ENCODE results near the gene ABCG4. TPM values are rescaled to one million over a fixed set of nuclear protein-coding genes. Genes with fewer than 3 reads are reported as not detected.
"Not testable (repeated sequence)": the region's sequence is repeated elsewhere in the genome, so short reads cannot be mapped to it uniquely, and the experiment has no call there.

Gene ABCG4
- polyA plus RNA-seq, 1 donor from 2014 or later, result 1.5 TPM

- no peaks in the 10 kb centered on the region for H3K9me3 ChIP-seq (ENCODE audit: low read length)
- H3K36me3 ChIP-seq (ENCODE audit: insufficient read depth, low read length), result no peaks in the 10 kb centered on the region
- no peaks in the 10 kb centered on the region for H3F3A ChIP-seq (ENCODE audit: insufficient read depth, low read length, poor library complexity, severe bottlenecking)
- H3K79me2 ChIP-seq (replicated peaks; ENCODE audit: insufficient read depth, low read length), result no peaks in the 10 kb centered on the region
- no peak overlapping the region for H3K9ac ChIP-seq (ENCODE audit: low read length)
- no peak overlapping the region for H3K4me2 ChIP-seq (ENCODE audit: low read length)
- H4K20me1 ChIP-seq (ENCODE audit: insufficient read depth), result no peaks in the 10 kb centered on the region
- H3K27ac ChIP-seq (ENCODE audit: low read length), result no peak overlapping the region
- no peak overlapping the region for H2AFZ ChIP-seq (ENCODE audit: low read depth, low read length)
- no peaks in the 10 kb centered on the region for H3K9me2 ChIP-seq (ENCODE audit: insufficient read depth, low read length)
- H3K4me3 ChIP-seq (ENCODE audit: low read length), result no peak overlapping the region
- TF ChIP-seq CTCF (IDR thresholded peaks at IDR 0.05; ENCODE audit: poor library complexity, severe bottlenecking) (no peak), MXI1 (conservative IDR thresholded peaks at IDR 0.05; ENCODE audit: poor library complexity, severe bottlenecking) (no peak), POLR2AphosphoS5 (IDR thresholded peaks at IDR 0.05) (no peak), RAD21 (conservative IDR thresholded peaks at IDR 0.05) (no peak), TAF1 (IDR thresholded peaks at IDR 0.05; ENCODE audit: low read depth) (no peak), EP300 (conservative IDR thresholded peaks at IDR 0.05; ENCODE audit: poor library complexity, severe bottlenecking) (no peak), SMC3 (conservative IDR thresholded peaks at IDR 0.05; ENCODE audit: poor library complexity) (no peak)
- no peaks in the 10 kb centered on the region for H3K27me3 ChIP-seq (ENCODE audit: insufficient read depth, low read depth, low read length)
Measured at GRCh38 chr11:119161871-119162270, 13.0 kb downstream of the ABCG4 start.

GRCh38 chr11:119166368-119167076 is 17.7 kb downstream of the ABCG4 start:
- H3K9ac ChIP-seq (ENCODE audit: low read length), result no peak overlapping the region
- H2AFZ ChIP-seq (ENCODE audit: low read depth, low read length), result no peak overlapping the region
- peaks cover 13% of the 10 kb centered on the region for H3K27me3 ChIP-seq (ENCODE audit: insufficient read depth, low read depth, low read length)
- no peaks in the 10 kb centered on the region for H4K20me1 ChIP-seq (ENCODE audit: insufficient read depth)
- H3K27ac ChIP-seq (ENCODE audit: low read length), result no peak overlapping the region
- H3K79me2 ChIP-seq (replicated peaks; ENCODE audit: insufficient read depth, low read length), result no peaks in the 10 kb centered on the region
- no peaks in the 10 kb centered on the region for H3K9me3 ChIP-seq (ENCODE audit: low read length)
- H3K36me3 ChIP-seq (ENCODE audit: insufficient read depth, low read length), result no peaks in the 10 kb centered on the region
- no peak for TF ChIP-seq CTCF (IDR thresholded peaks at IDR 0.05; ENCODE audit: poor library complexity, severe bottlenecking)
- no peak for TF ChIP-seq EZH2 (IDR thresholded peaks at IDR 0.05; ENCODE audit: borderline replicate concordance, insufficient read depth, low read length, poor library complexity, severe bottlenecking)
- TF ChIP-seq TAF1 (IDR thresholded peaks at IDR 0.05; ENCODE audit: low read depth), result no peak
- no peak for TF ChIP-seq POLR2AphosphoS5 (IDR thresholded peaks at IDR 0.05)
- TF ChIP-seq MXI1 (conservative IDR thresholded peaks at IDR 0.05; ENCODE audit: poor library complexity, severe bottlenecking), result no peak
- no peak for TF ChIP-seq SMC3 (conservative IDR thresholded peaks at IDR 0.05; ENCODE audit: poor library complexity)
- no peak for TF ChIP-seq EP300 (conservative IDR thresholded peaks at IDR 0.05; ENCODE audit: poor library complexity, severe bottlenecking)
- TF ChIP-seq RAD21 (conservative IDR thresholded peaks at IDR 0.05), result no peak
- TF ChIP-seq REST (IDR thresholded peaks at IDR 0.05; ENCODE audit: borderline replicate concordance), result no peak
- no peak overlapping the region for H3K4me3 ChIP-seq (ENCODE audit: low read length)
- no peaks in the 10 kb centered on the region for H3F3A ChIP-seq (ENCODE audit: insufficient read depth, low read length, poor library complexity, severe bottlenecking)
- no peaks in the 10 kb centered on the region for H3K9me2 ChIP-seq (ENCODE audit: insufficient read depth, low read length)
- H3K4me2 ChIP-seq (ENCODE audit: low read length), result no peak overlapping the region

GRCh38 chr11:119167077-119167458 is 18.2 kb downstream of the ABCG4 start:
- H3K9me3 ChIP-seq (ENCODE audit: low read length); H3K27ac ChIP-seq (ENCODE audit: low read length); H3F3A ChIP-seq (ENCODE audit: insufficient read depth, low read length, poor library complexity, severe bottlenecking); H3K4me2 ChIP-seq (ENCODE audit: low read length); H3K4me3 ChIP-seq (ENCODE audit: low read length); H3K9me2 ChIP-seq (ENCODE audit: insufficient read depth, low read length); H3K9ac ChIP-seq (ENCODE audit: low read length); H2AFZ ChIP-seq (ENCODE audit: low read depth, low read length); H4K20me1 ChIP-seq (ENCODE audit: insufficient read depth); H3K36me3 ChIP-seq (ENCODE audit: insufficient read depth, low read length); H3K79me2 ChIP-seq (replicated peaks; ENCODE audit: insufficient read depth, low read length): not testable (repeated sequence)
- peaks cover 13% of the 10 kb centered on the region for H3K27me3 ChIP-seq (ENCODE audit: insufficient read depth, low read depth, low read length)

Data from neural cell (in vitro differentiated cells).